ENCODE results near the gene CORO1A. TPM values are rescaled to one million over a fixed set of nuclear protein-coding genes. Genes with fewer than 3 reads are reported as not detected.

Gene CORO1A
- total RNA-seq, 2 experiments from 2014 or later: 351 to 567 TPM

DNA sequence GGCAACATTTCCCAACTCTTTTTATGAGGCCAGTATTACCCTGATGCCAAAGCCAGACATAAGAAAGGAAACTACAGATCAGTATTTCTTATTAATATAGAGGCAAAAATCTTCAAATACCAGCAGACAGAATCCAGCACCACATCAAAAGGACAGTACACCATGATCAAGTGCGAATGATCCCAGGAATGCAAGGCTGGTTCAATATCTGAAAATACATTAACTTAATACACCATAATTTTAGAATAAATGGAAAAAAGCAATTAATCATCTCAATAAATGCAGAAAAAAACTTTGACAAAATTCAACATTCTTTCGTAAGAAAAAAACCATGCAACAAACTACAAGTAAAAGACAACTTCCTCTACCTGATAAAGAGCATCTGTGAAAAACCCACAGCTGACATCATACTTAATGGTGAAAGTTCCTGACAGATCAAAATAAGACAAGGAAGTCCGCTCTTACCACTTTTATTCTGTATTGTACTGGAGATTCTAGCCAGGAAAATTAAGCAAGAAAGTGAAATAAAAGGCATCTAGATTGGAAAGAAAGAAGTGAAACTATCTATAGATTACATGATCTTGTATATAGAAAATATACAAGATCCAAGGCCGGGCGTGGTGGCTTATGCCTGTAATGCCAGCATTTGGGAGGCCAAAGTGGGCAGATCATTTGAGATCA, 34.0 kb upstream of the CORO1A start:
- H2AFZ ChIP-seq (ENCODE audit: low read length): no peak overlapping the region
- H3K4me1 ChIP-seq (ENCODE audit: insufficient read depth, low read length, poor library complexity, severe bottlenecking): no peaks in the 10 kb centered on the region
- no TSS peak for BruUV-seq (replicated peaks)
- H3K36me3 ChIP-seq (ENCODE audit: insufficient read depth, low read length): no peaks in the 10 kb centered on the region
- no peaks in the 10 kb centered on the region for H3K9me2 ChIP-seq (ENCODE audit: insufficient read depth, low read length)
- no peak for TF ChIP-seq EZH2phosphoT487 (IDR thresholded peaks at IDR 0.05; ENCODE audit: borderline replicate concordance, low read depth, low read length)
- TF ChIP-seq, protein P1, sequence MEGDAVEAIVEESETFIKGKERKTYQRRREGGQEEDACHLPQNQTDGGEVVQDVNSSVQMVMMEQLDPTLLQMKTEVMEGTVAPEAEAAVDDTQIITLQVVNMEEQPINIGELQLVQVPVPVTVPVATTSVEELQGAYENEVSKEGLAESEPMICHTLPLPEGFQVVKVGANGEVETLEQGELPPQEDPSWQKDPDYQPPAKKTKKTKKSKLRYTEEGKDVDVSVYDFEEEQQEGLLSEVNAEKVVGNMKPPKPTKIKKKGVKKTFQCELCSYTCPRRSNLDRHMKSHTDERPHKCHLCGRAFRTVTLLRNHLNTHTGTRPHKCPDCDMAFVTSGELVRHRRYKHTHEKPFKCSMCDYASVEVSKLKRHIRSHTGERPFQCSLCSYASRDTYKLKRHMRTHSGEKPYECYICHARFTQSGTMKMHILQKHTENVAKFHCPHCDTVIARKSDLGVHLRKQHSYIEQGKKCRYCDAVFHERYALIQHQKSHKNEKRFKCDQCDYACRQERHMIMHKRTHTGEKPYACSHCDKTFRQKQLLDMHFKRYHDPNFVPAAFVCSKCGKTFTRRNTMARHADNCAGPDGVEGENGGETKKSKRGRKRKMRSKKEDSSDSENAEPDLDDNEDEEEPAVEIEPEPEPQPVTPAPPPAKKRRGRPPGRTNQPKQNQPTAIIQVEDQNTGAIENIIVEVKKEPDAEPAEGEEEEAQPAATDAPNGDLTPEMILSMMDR (conservative IDR thresholded peaks at IDR 0.05; ENCODE audit: low read length): no peak
- no peak overlapping the region for H3K27ac ChIP-seq (ENCODE audit: low read depth, low read length, poor library complexity, severe bottlenecking)
- peak; percentile 15 for DNase-seq (ENCODE audit: low spot score)
- intact Hi-C loops (cut with micrococcal nuclease; ENCODE audit: unreplicated experiment): no loop called here
- CTCF ChIA-PET (ENCODE audit: unreplicated experiment): no interaction called here
- POLR2A ChIA-PET: interaction anchor here (0.7 kb wide), 1 partner anchor 11 kb away, joined by 3 read pairs; no protein-coding TSS in a partner anchor
- no peak overlapping the region for H3K4me2 ChIP-seq (ENCODE audit: low read length)
- H3K79me2 ChIP-seq (ENCODE audit: insufficient read depth, low read depth, low read length): no peaks in the 10 kb centered on the region
- peaks cover 13% of the 10 kb centered on the region for H3K9me3 ChIP-seq (ENCODE audit: low read length)
- no peaks in the 10 kb centered on the region for H4K20me1 ChIP-seq (ENCODE audit: insufficient read depth, low read length)
- H3K4me3 ChIP-seq (ENCODE audit: low read depth, low read length, poor library complexity, severe bottlenecking): no peak overlapping the region

DNA sequence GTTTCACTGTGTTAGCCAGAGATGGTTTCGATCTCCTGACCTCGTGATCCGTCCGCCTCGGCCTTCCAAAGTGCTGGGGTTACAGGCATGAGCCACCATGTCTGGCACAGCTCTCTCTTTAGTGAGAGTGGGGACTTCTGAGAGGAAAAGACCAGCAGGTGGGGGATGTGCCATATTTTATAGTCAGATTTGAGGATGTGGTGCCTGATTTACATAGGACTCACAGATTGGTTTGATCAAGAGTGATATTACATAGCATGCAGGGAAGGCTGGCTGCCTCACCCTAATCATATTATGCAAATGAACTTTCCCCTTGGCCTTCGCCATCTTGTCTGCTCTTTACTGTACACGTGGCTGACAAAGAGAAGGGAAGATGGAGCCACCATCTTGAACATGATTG, 32.3 kb upstream of the CORO1A start:
- ChIA-PET POLR2A (no interaction called here), CTCF (ENCODE audit: unreplicated experiment) (no interaction called here)
- DNase-seq (ENCODE audit: low spot score): no peak
- Histone ChIP-seq H3K9me3 (ENCODE audit: low read length) (peaks cover 13% of the 10 kb centered on the region), H3K4me2 (ENCODE audit: low read length) (no peak overlapping the region), H3K36me3 (ENCODE audit: insufficient read depth, low read length) (no peaks in the 10 kb centered on the region), H3K4me3 (ENCODE audit: low read depth, low read length, poor library complexity, severe bottlenecking) (no peak overlapping the region), H2AFZ (ENCODE audit: low read length) (no peak overlapping the region), H3K79me2 (ENCODE audit: insufficient read depth, low read depth, low read length) (no peaks in the 10 kb centered on the region), H3K4me1 (ENCODE audit: insufficient read depth, low read length, poor library complexity, severe bottlenecking) (no peaks in the 10 kb centered on the region), H3K9me2 (ENCODE audit: insufficient read depth, low read length) (no peaks in the 10 kb centered on the region), H4K20me1 (ENCODE audit: insufficient read depth, low read length) (no peaks in the 10 kb centered on the region), H3K27ac (ENCODE audit: low read depth, low read length, poor library complexity, severe bottlenecking) (no peak overlapping the region)
- TF ChIP-seq, protein P1 (conservative IDR thresholded peaks at IDR 0.05; ENCODE audit: low read length): no peak
- no peak for TF ChIP-seq EZH2phosphoT487 (IDR thresholded peaks at IDR 0.05; ENCODE audit: borderline replicate concordance, low read depth, low read length)
- BruUV-seq (replicated peaks): no TSS peak
- intact Hi-C loops (cut with micrococcal nuclease; ENCODE audit: unreplicated experiment): no loop called here

DNA sequence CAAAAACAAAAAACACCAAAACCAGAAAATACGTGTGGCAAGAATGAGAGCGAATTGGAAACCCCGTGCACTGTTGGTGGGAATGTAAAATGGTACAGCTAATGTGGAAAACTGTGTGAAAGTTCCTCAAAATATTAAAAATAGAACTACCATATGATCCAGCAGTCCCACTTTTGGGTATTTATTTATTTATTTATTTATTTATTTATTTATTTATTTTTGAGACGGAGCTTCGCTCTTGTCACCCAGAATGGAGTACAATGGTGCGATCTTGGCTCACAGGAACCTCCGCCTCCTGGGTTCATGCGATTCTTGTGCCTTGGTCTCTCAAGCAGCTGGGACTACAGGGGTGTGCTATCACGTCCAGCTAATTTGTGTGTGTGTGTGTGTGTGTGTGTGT, 30.9 kb upstream of the CORO1A start:
- no TSS peak for BruUV-seq (replicated peaks)
- TF ChIP-seq EZH2phosphoT487 (IDR thresholded peaks at IDR 0.05; ENCODE audit: borderline replicate concordance, low read depth, low read length): no peak
- TF ChIP-seq, protein P1 (conservative IDR thresholded peaks at IDR 0.05; ENCODE audit: low read length): no peak

More for the DNA sequence above, 30.9 kb upstream of the CORO1A start:
- Histone ChIP-seq H3K4me3 (ENCODE audit: low read depth, low read length, poor library complexity, severe bottlenecking) (no peak overlapping the region), H3K9me3 (ENCODE audit: low read length) (peaks cover 13% of the 10 kb centered on the region), H3K36me3 (ENCODE audit: insufficient read depth, low read length) (no peaks in the 10 kb centered on the region), H3K27ac (ENCODE audit: low read depth, low read length, poor library complexity, severe bottlenecking) (no peak overlapping the region), H4K20me1 (ENCODE audit: insufficient read depth, low read length) (no peaks in the 10 kb centered on the region), H2AFZ (ENCODE audit: low read length) (no peak overlapping the region), H3K4me2 (ENCODE audit: low read length) (no peak overlapping the region), H3K4me1 (ENCODE audit: insufficient read depth, low read length, poor library complexity, severe bottlenecking) (no peaks in the 10 kb centered on the region), H3K9me2 (ENCODE audit: insufficient read depth, low read length) (no peaks in the 10 kb centered on the region), H3K79me2 (ENCODE audit: insufficient read depth, low read depth, low read length) (no peaks in the 10 kb centered on the region)
- intact Hi-C loops (cut with micrococcal nuclease; ENCODE audit: unreplicated experiment): no loop called here
- DNase-seq (ENCODE audit: low spot score): no peak
- ChIA-PET POLR2A (interaction anchor here (0.6 kb wide), 1 partner anchor 26 kb away, joined by 3 read pairs; no protein-coding TSS in a partner anchor), CTCF (ENCODE audit: unreplicated experiment) (no interaction called here)

Data from OCI-LY7 (cell line).